Stimulated activated naive B cell treated with anti-CD40 and anti-IgM and Interleukin-4, amounts not matched to agents 10 μg/mL and 1 μg/mL and 100 μg/mL, for 72 hours (primary cell): ENCODE data around the gene THPO.

ENCODE experiments used
- ATAC-seq, 2 donors: fragments of 150-1000 bp; cut with Tn5 transposase; replicated peaks; 2 replicates each; pipeline ENCODE4 v1.10.0; 2021; ENCODE audit warnings: moderate library complexity in 1 of 2
- DNase-seq: peaks from one replicate; pipeline ENCODE4 v3.0.0; 2021
- H3K27ac Mint-ChIP-seq: one replicate; pipeline ENCODE4 v1.8.0; 2022; ENCODE audit warnings: mild to moderate bottlenecking, mixed read lengths
- H3K27me3 Mint-ChIP-seq, 2 donors: one replicate each; pipeline ENCODE4 v1.8.0; 2022; ENCODE audit warnings: mixed read lengths in 2 of 2
- H3K36me3 Mint-ChIP-seq, 2 donors: one replicate each; pipeline ENCODE4 v1.8.0; 2022; ENCODE audit warnings: mixed read lengths in 2 of 2, mild to moderate bottlenecking in 1 of 2
- H3K4me1 Mint-ChIP-seq, 2 donors: one replicate each; pipeline ENCODE4 v1.8.0; 2022; ENCODE audit warnings: mixed read lengths in 2 of 2, mild to moderate bottlenecking in 1 of 2
- H3K4me3 Mint-ChIP-seq, 2 donors: one replicate each; pipeline ENCODE4 v1.8.0; 2022; ENCODE audit warnings: mild to moderate bottlenecking in 2 of 2, mixed read lengths in 2 of 2, moderate library complexity in 1 of 2
- H3K9me3 Mint-ChIP-seq, 2 donors: one replicate each; pipeline ENCODE4 v1.8.0; 2022; ENCODE audit warnings: mixed read lengths in 2 of 2, mild to moderate bottlenecking in 1 of 2

The THPO gene

GRCh38 chr3:184377882-184378445, at the start of gene THPO:
Gene THPO (minus strand): TSS chr3:184378207. CDS start chr3:184376259, 1,948 bp downstream.
- Mint-ChIP-seq H3K36me3 (no peaks in the 10 kb centered on the region), H3K27me3 (peaks cover 57 to 71% of the 10 kb centered on the region in 2 donors), H3K9me3 (no peaks in the 10 kb centered on the region), H3K27ac (no peak within 1 kb of the TSS), H3K4me1 (peaks cover 13 to 19% of the 10 kb centered on the region in 2 donors), H3K4me3 (peak within 1 kb of the TSS; percentile 63 to 70)
- ATAC-seq (no peak), DNase-seq (no peak)

GRCh38 chr3:184426691-184427141, 48.7 kb upstream of the THPO start:
- Mint-ChIP-seq H3K4me1 (no peaks in the 10 kb centered on the region), H3K36me3 (peaks cover 0 to 2% of the 10 kb centered on the region in 2 donors), H3K9me3 (no peaks in the 10 kb centered on the region), H3K27me3 (peaks cover 9 to 18% of the 10 kb centered on the region in 2 donors), H3K27ac (no peak overlapping the region), H3K4me3 (no peak overlapping the region)
- DNase-seq: no peak
- no peak for ATAC-seq

GRCh38 chr3:184423561-184423960, 45.6 kb upstream of the THPO start:
- Mint-ChIP-seq H3K27me3 (peaks cover 9 to 18% of the 10 kb centered on the region in 2 donors), H3K27ac (no peak overlapping the region), H3K4me1 (no peaks in the 10 kb centered on the region), H3K36me3 (peaks cover 0 to 2% of the 10 kb centered on the region in 2 donors), H3K4me3 (no peak overlapping the region), H3K9me3 (no peaks in the 10 kb centered on the region)
- DNase-seq: no peak
- ATAC-seq: no peak

- no peaks in the 10 kb centered on the region for H3K9me3 Mint-ChIP-seq
- no peak for ATAC-seq
- DNase-seq: no peak
- H3K36me3 Mint-ChIP-seq: peaks cover 0 to 2% of the 10 kb centered on the region in 2 donors
- peaks cover 5 to 12% of the 10 kb centered on the region in 2 donors for H3K27me3 Mint-ChIP-seq
- no peak overlapping the region for H3K27ac Mint-ChIP-seq
- no peak overlapping the region for H3K4me3 Mint-ChIP-seq
- H3K4me1 Mint-ChIP-seq: peaks cover 0 to 2% of the 10 kb centered on the region in 2 donors
Observed at GRCh38 chr3:184419171-184419570, 41.2 kb upstream of the THPO start.

GRCh38 chr3:184417619-184418327, 39.8 kb upstream of the THPO start:
- ATAC-seq (peak; percentile 99), DNase-seq (peak; percentile 66)
- no peak overlapping the region for H3K27ac Mint-ChIP-seq
- H3K36me3 Mint-ChIP-seq: peaks cover 0 to under 1% of the 10 kb centered on the region in 2 donors
- no peaks in the 10 kb centered on the region for H3K9me3 Mint-ChIP-seq
- H3K27me3 Mint-ChIP-seq: peaks cover 3 to 10% of the 10 kb centered on the region in 2 donors
- H3K4me3 Mint-ChIP-seq: no peak overlapping the region
- peaks cover 0 to 2% of the 10 kb centered on the region in 2 donors for H3K4me1 Mint-ChIP-seq

- no peak overlapping the region for H3K4me3 Mint-ChIP-seq
- no peak for DNase-seq
- H3K9me3 Mint-ChIP-seq: no peaks in the 10 kb centered on the region
- H3K36me3 Mint-ChIP-seq: no peaks in the 10 kb centered on the region
- no peak overlapping the region for H3K27ac Mint-ChIP-seq
- H3K27me3 Mint-ChIP-seq: peaks cover 7 to 22% of the 10 kb centered on the region in 2 donors
- H3K4me1 Mint-ChIP-seq: peaks cover 0 to 2% of the 10 kb centered on the region in 2 donors
- ATAC-seq: no peak
Observed at GRCh38 chr3:184415203-184415490, 37.1 kb upstream of the THPO start.

- Mint-ChIP-seq H3K9me3 (no peaks in the 10 kb centered on the region), H3K27me3 (peaks cover 7 to 22% of the 10 kb centered on the region in 2 donors), H3K27ac (no peak overlapping the region), H3K4me1 (peaks cover 0 to 2% of the 10 kb centered on the region in 2 donors), H3K4me3 (no peak overlapping the region), H3K36me3 (no peaks in the 10 kb centered on the region)
- ATAC-seq (no peak), DNase-seq (no peak)
Observed at GRCh38 chr3:184414418-184415202, 36.6 kb upstream of the THPO start.

- H3K36me3 Mint-ChIP-seq: no peaks in the 10 kb centered on the region
- ATAC-seq: no peak
- no peak overlapping the region for H3K27ac Mint-ChIP-seq
- no peaks in the 10 kb centered on the region for H3K4me1 Mint-ChIP-seq
- DNase-seq: no peak
- peaks cover 7 to 27% of the 10 kb centered on the region in 2 donors for H3K27me3 Mint-ChIP-seq
- H3K4me3 Mint-ChIP-seq: no peak overlapping the region
- H3K9me3 Mint-ChIP-seq: no peaks in the 10 kb centered on the region
Observed at GRCh38 chr3:184409946-184410500, 32.0 kb upstream of the THPO start.

GRCh38 chr3:184409331-184409926, 31.4 kb upstream of the THPO start:
- ATAC-seq (no peak), DNase-seq (no peak)
- Mint-ChIP-seq H3K4me3 (no peak overlapping the region), H3K9me3 (no peaks in the 10 kb centered on the region), H3K4me1 (no peaks in the 10 kb centered on the region), H3K27ac (no peak overlapping the region), H3K36me3 (no peaks in the 10 kb centered on the region), H3K27me3 (peaks cover 7 to 27% of the 10 kb centered on the region in 2 donors)

GRCh38 chr3:184405075-184406030, 27.3 kb upstream of the THPO start:
- Mint-ChIP-seq H3K27ac (no peak overlapping the region), H3K9me3 (no peaks in the 10 kb centered on the region), H3K4me1 (no peaks in the 10 kb centered on the region), H3K27me3 (peaks cover 18 to 25% of the 10 kb centered on the region in 2 donors), H3K4me3 (no peak overlapping the region), H3K36me3 (no peaks in the 10 kb centered on the region)
- no peak for DNase-seq
- ATAC-seq: no peak

- DNase-seq: no peak
- Mint-ChIP-seq H3K9me3 (no peaks in the 10 kb centered on the region), H3K4me3 (no peak overlapping the region)
Observed at GRCh38 chr3:184399410-184399809, 21.4 kb upstream of the THPO start.

GRCh38 chr3:184395320-184395660, 17.3 kb upstream of the THPO start:
- no peaks in the 10 kb centered on the region for H3K9me3 Mint-ChIP-seq
- no peak overlapping the region for H3K4me3 Mint-ChIP-seq
- H3K4me1 Mint-ChIP-seq: no peaks in the 10 kb centered on the region
- peaks cover 25 to 29% of the 10 kb centered on the region in 2 donors for H3K27me3 Mint-ChIP-seq
- DNase-seq: no peak
- no peak for ATAC-seq
- no peak overlapping the region for H3K27ac Mint-ChIP-seq
- H3K36me3 Mint-ChIP-seq: no peaks in the 10 kb centered on the region

More at GRCh38 chr3:184399410-184399809, 21.4 kb upstream of the THPO start:
- H3K27me3 Mint-ChIP-seq: peaks cover 30 to 34% of the 10 kb centered on the region in 2 donors
- H3K4me1 Mint-ChIP-seq: no peaks in the 10 kb centered on the region
- no peaks in the 10 kb centered on the region for H3K36me3 Mint-ChIP-seq
- H3K27ac Mint-ChIP-seq: no peak overlapping the region
- no peak for ATAC-seq

- H3K4me1 Mint-ChIP-seq: no peaks in the 10 kb centered on the region
- no peak for ATAC-seq
- peaks cover 39 to 43% of the 10 kb centered on the region in 2 donors for H3K27me3 Mint-ChIP-seq
- no peak overlapping the region for H3K4me3 Mint-ChIP-seq
- no peak for DNase-seq
- no peaks in the 10 kb centered on the region for H3K36me3 Mint-ChIP-seq
- H3K27ac Mint-ChIP-seq: no peak overlapping the region
- H3K9me3 Mint-ChIP-seq: no peaks in the 10 kb centered on the region
Observed at GRCh38 chr3:184391266-184391665, 13.3 kb upstream of the THPO start.
